ENCODE results near the gene SORCS2. TPM values are rescaled to one million over a fixed set of nuclear protein-coding genes. Genes with fewer than 3 reads are reported as not detected.

Gene SORCS2
- total RNA-seq, 6 experiments from 2014 or later, result 0.18 to 6.2 (median 3.1) TPM

GRCh38 chr4:7381890-7382633 is 189.7 kb downstream of the SORCS2 start:
- Histone ChIP-seq H3K27me3 (no peaks in the 10 kb centered on the region), H3K36me3 (no peaks in the 10 kb centered on the region), H3K4me1 (no peaks in the 10 kb centered on the region), H3K4me3 (no peak overlapping the region), H3K27ac (no peak overlapping the region), H3K9me3 (no peaks in the 10 kb centered on the region)
- intact Hi-C loops (cut with DNase I), result no loop called here
- no peak for TF ChIP-seq CTCF (IDR thresholded peaks at IDR 0.05)
- TF ChIP-seq POLR2A (IDR thresholded peaks at IDR 0.05), result no peak
- 74% methylated on average over 2 of the region's 9 CpGs for WGBS (ENCODE audit: insufficient coverage, low coverage, low lambda C conversion rate, missing lambda C conversion rate)
- DNase-seq (peak in 1 of 3 donors; percentile 33), ATAC-seq (no peak)

- Histone ChIP-seq H3K27ac (no peak overlapping the region), H3K27me3 (no peaks in the 10 kb centered on the region), H3K4me1 (no peaks in the 10 kb centered on the region), H3K9me3 (no peaks in the 10 kb centered on the region), H3K36me3 (no peaks in the 10 kb centered on the region), H3K4me3 (no peak overlapping the region)
- ATAC-seq, result no peak
- WGBS (ENCODE audit: insufficient coverage, low coverage, low lambda C conversion rate, missing lambda C conversion rate), result 84% methylated on average over 7 of the region's 8 CpGs
- TF ChIP-seq CTCF (IDR thresholded peaks at IDR 0.05) (no peak), POLR2A (IDR thresholded peaks at IDR 0.05) (no peak)
- DNase-seq, result no peak
- intact Hi-C loops (cut with DNase I), result no loop called here
Observed at GRCh38 chr4:7382634-7383014, 190.3 kb downstream of the SORCS2 start.

DNA sequence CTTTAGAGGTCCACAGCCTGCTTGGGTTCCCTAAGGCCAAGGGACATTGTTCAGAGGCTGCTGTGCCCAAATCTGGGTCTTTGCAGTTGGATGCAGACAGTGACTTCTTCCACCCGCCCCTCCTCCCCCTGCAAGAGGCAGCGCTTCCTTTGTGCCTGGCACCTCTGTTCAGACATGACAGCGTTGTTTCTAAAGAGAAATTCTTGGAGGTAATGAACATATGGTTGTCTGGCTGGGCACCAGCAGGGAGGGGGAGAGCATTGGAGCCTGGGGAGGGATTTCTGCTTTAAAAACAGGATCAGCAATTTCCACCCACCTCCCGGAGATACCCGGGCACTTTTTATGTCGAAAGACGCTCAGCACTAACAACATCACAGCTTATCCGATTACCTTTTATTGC is 190.9 kb downstream of the SORCS2 start:
- no peak for DNase-seq
- Histone ChIP-seq H3K27me3 (no peaks in the 10 kb centered on the region), H3K4me1 (no peaks in the 10 kb centered on the region), H3K4me3 (no peak overlapping the region), H3K9me3 (no peaks in the 10 kb centered on the region), H3K27ac (no peak overlapping the region), H3K36me3 (no peaks in the 10 kb centered on the region)
- ATAC-seq, result no peak
- intact Hi-C loops (cut with DNase I), result no loop called here
- WGBS (ENCODE audit: insufficient coverage, low coverage, low lambda C conversion rate, missing lambda C conversion rate), result 91% methylated on average over 4 of the region's 8 CpGs
- TF ChIP-seq POLR2A (IDR thresholded peaks at IDR 0.05), result no peak
- no peak for TF ChIP-seq CTCF (IDR thresholded peaks at IDR 0.05)

- Histone ChIP-seq H3K9me3 (no peaks in the 10 kb centered on the region), H3K4me1 (no peaks in the 10 kb centered on the region), H3K27me3 (no peaks in the 10 kb centered on the region), H3K36me3 (no peaks in the 10 kb centered on the region), H3K4me3 (no peak overlapping the region), H3K27ac (no peak overlapping the region)
- intact Hi-C loops (cut with DNase I), result no loop called here
- peak in 1 of 3 donors; percentile 36 for DNase-seq
- ATAC-seq, result no peak
- TF ChIP-seq POLR2A (IDR thresholded peaks at IDR 0.05), result no peak
- no peak for TF ChIP-seq CTCF (IDR thresholded peaks at IDR 0.05)
- 59% methylated on average over 7 of the region's 28 CpGs for WGBS (ENCODE audit: insufficient coverage, low coverage, low lambda C conversion rate, missing lambda C conversion rate)
Observed at GRCh38 chr4:7384003-7384928, 191.9 kb downstream of the SORCS2 start.

Measured in right lobe of liver (tissue), 6 donors.